ENCODE data around the gene CARD11. TPM values are rescaled to one million over a fixed set of nuclear protein-coding genes. Genes with fewer than 3 reads are reported as not detected.

CARD11 gene
- total and polyA plus RNA-seq, 11 donors = 0.15 to 3.2 (median 0.33) TPM; not detected in 2

GRCh38 chr7:3075441-3075840, 31.8 kb upstream of the CARD11 start:
- Histone ChIP-seq H3K36me3 (no peaks in the 10 kb centered on the region), H3K9me3 (peaks cover 0 to 31% (median 4%) of the 10 kb centered on the region in 12 donors), H3K4me3 (no peak overlapping the region), H3K27ac (no peak overlapping the region), H3K4me1 (no peaks in the 10 kb centered on the region), H3K27me3 (no peaks in the 10 kb centered on the region)
- TF ChIP-seq POLR2A (IDR thresholded peaks at IDR 0.05) (no peak), CTCF (IDR thresholded peaks at IDR 0.05) (no peak)
- DNase-seq (no peak), ATAC-seq (no peak)
- WGBS, 4 donors = 71 to 75% (median 73%) methylated on average over 4 of the region's 4 CpGs
- intact Hi-C loops (cut with DNase I) = no loop called here

DNA sequence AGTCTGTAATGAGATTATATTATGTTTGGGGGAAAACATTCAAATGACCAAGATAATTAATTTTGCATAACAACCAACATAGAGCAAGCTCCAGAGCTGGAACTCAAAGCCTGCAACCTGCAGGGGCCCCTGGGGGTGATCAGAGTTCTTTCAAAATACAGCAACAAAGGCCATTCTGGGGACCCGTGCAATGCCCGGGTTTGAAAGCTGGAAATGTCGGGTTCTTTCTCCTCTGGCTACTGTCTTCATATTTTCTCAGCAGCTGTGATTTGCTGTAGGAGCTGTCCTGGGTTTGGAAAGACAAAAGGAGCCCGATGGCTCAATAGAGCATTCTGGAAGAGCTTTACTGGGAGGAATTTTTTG, 30.8 kb upstream of the CARD11 start:
- no peaks in the 10 kb centered on the region for H3K27me3 ChIP-seq
- 71 to 81% (median 75%) methylated on average over 4 of the region's 4 CpGs for WGBS, 4 donors
- peaks cover 0 to 27% (median 4%) of the 10 kb centered on the region in 12 donors for H3K9me3 ChIP-seq
- no peak for ATAC-seq
- H3K36me3 ChIP-seq = no peaks in the 10 kb centered on the region
- no peak for DNase-seq
- TF ChIP-seq POLR2A (IDR thresholded peaks at IDR 0.05) (no peak), CTCF (IDR thresholded peaks at IDR 0.05) (no peak)
- H3K4me3 ChIP-seq = no peak overlapping the region
- intact Hi-C loops (cut with DNase I) = no loop called here
- no peaks in the 10 kb centered on the region for H3K4me1 ChIP-seq
- no peak overlapping the region for H3K27ac ChIP-seq

DNA sequence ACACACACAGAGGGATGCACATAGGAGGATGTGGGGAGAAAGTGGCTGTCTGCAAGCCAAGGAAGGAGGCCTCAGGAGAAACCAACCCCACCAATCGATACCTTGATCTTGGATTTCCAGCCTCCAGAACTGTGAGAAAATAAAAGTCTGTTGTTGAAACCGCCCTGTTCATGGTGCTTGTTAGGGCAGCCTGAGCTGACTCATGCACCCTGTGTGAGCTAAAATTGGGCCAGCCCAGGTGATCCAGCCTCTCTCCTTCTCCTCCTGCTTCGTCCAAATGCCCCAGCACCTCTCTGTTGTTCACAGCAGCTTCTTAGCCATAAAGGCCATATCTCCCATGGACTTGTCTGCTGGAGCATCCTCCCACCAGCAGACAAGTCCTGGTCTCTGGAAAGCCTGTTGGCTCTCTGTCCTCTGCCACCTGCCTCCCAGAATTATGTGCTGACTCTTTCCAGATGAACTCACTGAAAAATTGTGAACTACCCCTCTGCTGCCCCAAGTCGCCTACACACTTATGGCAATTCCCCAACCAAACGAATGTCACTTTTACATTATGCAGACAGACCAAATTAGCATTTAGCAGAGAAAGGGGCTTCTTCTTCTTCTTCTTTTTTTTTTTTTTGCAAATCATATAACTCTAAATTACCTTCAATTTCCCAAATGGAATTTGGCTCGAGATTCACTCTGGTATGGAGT, 30.2 kb upstream of the CARD11 start:
- ATAC-seq (no peak), DNase-seq (no peak)
- WGBS, 4 donors = 72 to 77% (median 77%) methylated on average over 6 of the region's 6 CpGs
- intact Hi-C loops (cut with DNase I) = no loop called here
- Histone ChIP-seq H3K4me3 (no peak overlapping the region), H3K9me3 (peaks cover 0 to 27% (median 4%) of the 10 kb centered on the region in 12 donors), H3K4me1 (peaks cover 0 to 2% (median 0%) of the 10 kb centered on the region in 12 donors), H3K27me3 (no peaks in the 10 kb centered on the region), H3K36me3 (no peaks in the 10 kb centered on the region), H3K27ac (no peak overlapping the region)
- no peak for TF ChIP-seq POLR2A (IDR thresholded peaks at IDR 0.05)
- TF ChIP-seq CTCF (IDR thresholded peaks at IDR 0.05) = no peak

DNA sequence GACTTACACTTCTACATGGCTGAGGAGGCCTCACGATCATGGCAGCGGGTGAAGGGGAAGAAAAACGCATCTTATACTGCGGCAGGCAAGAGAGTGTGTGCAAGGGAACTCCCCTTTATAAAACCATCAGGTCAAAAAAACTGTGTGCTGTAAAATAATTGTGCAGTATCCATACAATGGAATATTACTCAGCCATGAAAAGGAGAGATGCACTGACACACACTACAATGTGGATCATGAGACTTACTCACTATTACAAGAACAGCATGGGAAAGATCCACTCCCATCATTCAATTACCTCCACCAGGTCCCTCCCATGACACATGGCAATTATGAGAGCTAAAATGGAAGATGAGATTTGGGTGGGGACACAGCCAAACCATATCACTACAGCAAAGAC, 27.2 kb upstream of the CARD11 start:
- ATAC-seq (no peak), DNase-seq (no peak)
- H3K4me1 ChIP-seq = peaks cover 0 to 13% (median 0%) of the 10 kb centered on the region in 12 donors
- intact Hi-C loops (cut with DNase I) = no loop called here
- WGBS, 4 donors = 74 to 97% (median 92%) methylated on average over 3 to 4 of the region's 4 CpGs
- no peak overlapping the region for H3K27ac ChIP-seq
- H3K4me3 ChIP-seq = no peak overlapping the region
- TF ChIP-seq CTCF (IDR thresholded peaks at IDR 0.05) = no peak
- H3K9me3 ChIP-seq = peaks cover 0 to 21% (median under 1%) of the 10 kb centered on the region in 12 donors
- no peaks in the 10 kb centered on the region for H3K27me3 ChIP-seq
- H3K36me3 ChIP-seq = no peaks in the 10 kb centered on the region

All from heart left ventricle (tissue), 16 donors.